Esophagus muscularis mucosa (tissue), 4 donors: Measurements from ENCODE around the gene BAZ2B.

ENCODE experiments used
- EP300 ChIP-seq: sonication (generic); formaldehyde crosslinking; IDR thresholded peaks from one replicate; pipeline ENCODE4 v1.6.1; 2017; ENCODE audit warnings: antibody characterized with exemption
- POLR2A ChIP-seq: fragments of 450-650 bp; IDR thresholded peaks from one replicate; pipeline ENCODE4 v1.6.1; 2017; ENCODE audit warnings: antibody characterized with exemption, moderate library complexity, mild to moderate bottlenecking, low read depth
- TF ChIP-seq, protein P1 (sequence below), 3 experiments: fragments of 200-600 bp in 2 of 3; fragments of 450-650 bp in 1 of 3; sonication (generic) in 2 of 3; IDR thresholded peaks; one replicate each; pipeline ENCODE4 v1.5.1; 2017 to 2019; ENCODE audit warnings: antibody characterized with exemption in 3 of 3, mild to moderate bottlenecking in 2 of 3, moderate library complexity in 1 of 3

DNA sequence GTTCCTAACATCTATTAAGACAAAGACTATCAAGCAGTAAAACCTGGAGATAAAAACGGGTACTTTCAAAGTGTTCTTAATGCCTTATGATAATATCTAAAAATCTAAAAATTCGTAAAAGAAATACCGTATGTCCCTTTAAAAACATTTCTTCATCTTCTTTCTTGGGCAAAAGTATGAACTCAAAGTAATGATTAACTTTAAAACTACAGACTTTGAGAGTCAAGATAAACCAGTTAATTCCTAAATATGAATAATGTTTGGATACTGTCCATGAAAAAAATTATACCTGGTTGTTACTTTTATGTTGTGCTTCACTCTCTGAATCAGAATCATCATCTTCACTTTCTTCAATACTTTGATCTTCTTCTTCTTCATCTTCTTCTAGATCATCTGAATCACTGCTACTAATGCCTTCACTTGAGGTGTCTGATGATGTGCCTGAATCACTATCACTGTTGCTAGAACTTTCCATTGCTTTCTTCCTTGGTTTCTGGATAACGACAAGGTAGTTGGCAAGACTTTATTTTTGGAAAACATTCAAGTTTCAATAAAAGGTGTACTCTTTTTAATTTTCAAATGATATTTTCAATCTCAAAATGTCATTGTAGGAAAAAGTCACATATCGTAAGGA, 177.5 kb downstream of the BAZ2B start:
- TF ChIP-seq, protein P1, sequence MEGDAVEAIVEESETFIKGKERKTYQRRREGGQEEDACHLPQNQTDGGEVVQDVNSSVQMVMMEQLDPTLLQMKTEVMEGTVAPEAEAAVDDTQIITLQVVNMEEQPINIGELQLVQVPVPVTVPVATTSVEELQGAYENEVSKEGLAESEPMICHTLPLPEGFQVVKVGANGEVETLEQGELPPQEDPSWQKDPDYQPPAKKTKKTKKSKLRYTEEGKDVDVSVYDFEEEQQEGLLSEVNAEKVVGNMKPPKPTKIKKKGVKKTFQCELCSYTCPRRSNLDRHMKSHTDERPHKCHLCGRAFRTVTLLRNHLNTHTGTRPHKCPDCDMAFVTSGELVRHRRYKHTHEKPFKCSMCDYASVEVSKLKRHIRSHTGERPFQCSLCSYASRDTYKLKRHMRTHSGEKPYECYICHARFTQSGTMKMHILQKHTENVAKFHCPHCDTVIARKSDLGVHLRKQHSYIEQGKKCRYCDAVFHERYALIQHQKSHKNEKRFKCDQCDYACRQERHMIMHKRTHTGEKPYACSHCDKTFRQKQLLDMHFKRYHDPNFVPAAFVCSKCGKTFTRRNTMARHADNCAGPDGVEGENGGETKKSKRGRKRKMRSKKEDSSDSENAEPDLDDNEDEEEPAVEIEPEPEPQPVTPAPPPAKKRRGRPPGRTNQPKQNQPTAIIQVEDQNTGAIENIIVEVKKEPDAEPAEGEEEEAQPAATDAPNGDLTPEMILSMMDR (IDR thresholded peaks at IDR 0.05): no peak
- TF ChIP-seq POLR2A (no peak), EP300 (no peak)
